Left ventricle myocardium inferior (tissue), 1 donor: ENCODE results near the gene CLEC11A. TPM values are rescaled to one million over a fixed set of nuclear protein-coding genes. Genes with fewer than 3 reads are reported as not detected.

ENCODE experiments used
- DNase-seq: peaks from one replicate; pipeline ENCODE4 v3.0.0-alpha.2; 2020
- H3K27ac ChIP-seq: fragments of 200-600 bp; replicated peaks from 2 replicates; pipeline ENCODE4 v1.8.0; 2021
- H3K27me3 ChIP-seq: fragments of 200-600 bp; 2 replicates; pipeline ENCODE4 v1.8.0; 2021; ENCODE audit warnings: low read depth
- H3K36me3 ChIP-seq: fragments of 200-600 bp; 2 replicates; pipeline ENCODE4 v1.8.0; 2021
- H3K4me1 ChIP-seq: fragments of 200-600 bp; 2 replicates; pipeline ENCODE4 v1.8.0; 2021
- H3K4me3 ChIP-seq: fragments of 200-600 bp; 2 replicates; pipeline ENCODE4 v1.8.0; 2021; ENCODE audit warnings: mild to moderate bottlenecking, moderate library complexity
- H3K9me3 ChIP-seq: fragments of 200-600 bp; replicated peaks from 2 replicates; pipeline ENCODE4 v1.8.0; 2021
- CTCF ChIP-seq: fragments of 200-600 bp; IDR thresholded peaks from 2 replicates; pipeline ENCODE4 v1.8.0; 2021; ENCODE audit warnings: antibody characterized with exemption, mild to moderate bottlenecking, borderline replicate concordance
- intact Hi-C: fragments of 100-400 bp; cut with micrococcal nuclease; formaldehyde crosslinking; loops from one replicate; pipeline ENCODE4 v1.11.0; 2022
- total RNA-seq: library from RNA; stranded (reverse); fragmentation: NEBNext Ultra II Directional; extraction: Animal tissue kit (Norgen Biotek cat#: 25700); gene quantifications from one replicate; pipeline ENCODE4 v1.2.1, GENCODE V29; 2021
- donor health status: DM: no; HTN: yes; CAD: no; lungs with severe emphysema.

The CLEC11A gene
- total RNA-seq, 1 donor from 2014 or later: 6.2 TPM

GRCh38 chr19:50695251-50696093, 27.7 kb upstream of the CLEC11A start:
- no peaks in the 10 kb centered on the region for H3K36me3 ChIP-seq
- peaks cover 4% of the 10 kb centered on the region for H3K4me1 ChIP-seq
- no peak overlapping the region for H3K27ac ChIP-seq
- H3K9me3 ChIP-seq: no peaks in the 10 kb centered on the region
- no peak for TF ChIP-seq CTCF
- intact Hi-C loops: no loop called here
- peaks cover 90% of the 10 kb centered on the region for H3K27me3 ChIP-seq
- no peak for DNase-seq
- no peak overlapping the region for H3K4me3 ChIP-seq

DNA sequence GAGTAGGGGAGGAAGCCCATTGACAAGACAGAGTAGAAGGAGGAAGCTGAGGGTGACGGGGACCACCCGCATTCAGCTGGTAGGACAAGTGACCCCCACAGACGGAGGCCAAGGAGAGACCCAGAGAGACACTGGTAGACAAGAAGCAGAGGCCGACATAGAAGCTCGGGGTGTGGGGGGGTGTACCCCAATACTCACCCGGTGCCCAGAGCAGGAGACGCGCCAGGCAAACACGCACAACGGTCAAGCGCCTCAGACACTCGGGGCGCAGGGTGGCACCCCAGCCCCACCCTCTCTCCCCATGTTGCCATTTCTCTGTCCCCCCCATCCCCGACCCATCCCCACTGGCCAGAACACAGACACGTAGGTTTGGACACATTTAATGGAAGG, 27.1 kb upstream of the CLEC11A start:
- Histone ChIP-seq H3K9me3 (no peaks in the 10 kb centered on the region), H3K36me3 (no peaks in the 10 kb centered on the region), H3K4me3 (no peak overlapping the region), H3K27ac (no peak overlapping the region), H3K4me1 (peaks cover 4% of the 10 kb centered on the region), H3K27me3 (peaks cover 90% of the 10 kb centered on the region)
- intact Hi-C loops: no loop called here
- DNase-seq: no peak
- TF ChIP-seq CTCF: no peak

- no peaks in the 10 kb centered on the region for H3K9me3 ChIP-seq
- no peak overlapping the region for H3K4me3 ChIP-seq
- H3K36me3 ChIP-seq: no peaks in the 10 kb centered on the region
- peaks cover 90% of the 10 kb centered on the region for H3K27me3 ChIP-seq
- DNase-seq: no peak
- TF ChIP-seq CTCF: no peak
- peaks cover 4% of the 10 kb centered on the region for H3K4me1 ChIP-seq
- intact Hi-C loops: no loop called here
- H3K27ac ChIP-seq: no peak overlapping the region
Measured at GRCh38 chr19:50697414-50698124, 25.6 kb upstream of the CLEC11A start.

GRCh38 chr19:50701367-50701985, 21.7 kb upstream of the CLEC11A start:
- intact Hi-C loops: no loop called here
- DNase-seq: no peak
- peaks cover 92% of the 10 kb centered on the region for H3K27me3 ChIP-seq
- H3K9me3 ChIP-seq: no peaks in the 10 kb centered on the region
- H3K4me1 ChIP-seq: no peaks in the 10 kb centered on the region
- H3K4me3 ChIP-seq: no peak overlapping the region
- no peaks in the 10 kb centered on the region for H3K36me3 ChIP-seq
- TF ChIP-seq CTCF: no peak
- no peak overlapping the region for H3K27ac ChIP-seq

DNA sequence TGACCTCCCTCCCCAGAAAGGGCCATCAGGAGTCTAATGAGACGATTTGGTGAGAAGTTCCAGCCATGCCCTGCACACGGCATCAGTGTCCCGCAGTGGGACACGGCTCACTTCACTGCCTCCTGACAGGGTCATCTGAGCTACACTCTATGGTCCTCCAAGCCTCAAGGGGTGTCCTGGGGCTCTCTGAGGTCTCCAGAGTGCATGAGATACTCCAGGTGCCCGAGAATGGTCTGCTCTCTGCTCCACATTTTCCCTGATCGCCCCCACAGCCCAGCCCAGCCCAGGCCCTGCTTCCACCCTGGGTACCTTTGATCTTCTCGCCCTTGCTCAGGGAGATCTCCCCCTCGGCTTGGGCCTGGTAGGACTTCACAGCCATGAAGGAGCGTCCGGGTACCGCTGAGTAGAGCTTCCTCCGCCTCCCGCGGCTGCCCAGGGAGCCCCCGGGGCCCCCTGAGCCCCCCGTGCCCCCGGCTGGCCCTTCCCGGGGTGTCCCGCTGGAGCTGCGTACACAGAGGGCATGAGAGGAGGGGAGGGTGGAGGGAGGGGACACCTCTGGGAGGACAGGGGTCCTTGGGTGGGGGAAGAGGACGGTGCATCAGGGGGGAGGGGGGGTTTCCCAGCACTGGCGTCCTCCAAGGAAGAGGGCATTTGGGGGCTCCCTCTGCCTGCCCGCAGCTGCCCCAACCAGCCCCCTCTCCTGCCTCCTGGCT, 20.9 kb upstream of the CLEC11A start:
- peaks cover 83% of the 10 kb centered on the region for H3K27me3 ChIP-seq
- no peak for DNase-seq
- intact Hi-C loops: no loop called here

More for the DNA sequence above, 20.9 kb upstream of the CLEC11A start:
- Histone ChIP-seq H3K4me3 (no peak overlapping the region), H3K4me1 (no peaks in the 10 kb centered on the region), H3K36me3 (no peaks in the 10 kb centered on the region), H3K9me3 (no peaks in the 10 kb centered on the region), H3K27ac (no peak overlapping the region)
- no peak for TF ChIP-seq CTCF
